Measurements from ENCODE around the gene ABLIM3. TPM values are rescaled to one million over a fixed set of nuclear protein-coding genes. Genes with fewer than 3 reads are reported as not detected.
A peak's percentile ranks its signal among the peaks of the same experiment; 100 is the strongest.

ABLIM3 gene
- total and polyA plus RNA-seq, 2 experiments from 2014 or later = 7.3 to 7.8 TPM

- peaks cover 29% of the 10 kb centered on the region for H3K27me3 ChIP-seq
- no peak overlapping the region for H2AFZ ChIP-seq
- no peaks in the 10 kb centered on the region for H3K79me2 ChIP-seq
- TF ChIP-seq CTCF (IDR thresholded peaks at IDR 0.05; ENCODE audit: poor library complexity) = peak; percentile 12
- TF ChIP-seq EZH2 (IDR thresholded peaks at IDR 0.05; ENCODE audit: borderline replicate concordance) = no peak
- no peaks in the 10 kb centered on the region for H4K20me1 ChIP-seq (ENCODE audit: insufficient read depth, poor library complexity, severe bottlenecking)
- H3K27ac ChIP-seq = no peak overlapping the region
- no peak overlapping the region for H3K4me2 ChIP-seq
- DNase-seq (ENCODE audit: low spot score) = peak; percentile 16
- no peaks in the 10 kb centered on the region for H3K9me2 ChIP-seq (replicated peaks; ENCODE audit: insufficient read depth)
- H3K4me1 ChIP-seq (ENCODE audit: insufficient read depth) = no peaks in the 10 kb centered on the region
- no peak overlapping the region for H3K4me3 ChIP-seq
- WGBS (ENCODE audit: low lambda C conversion rate, missing lambda C conversion rate) = 54% methylated on average over 4 of the region's 4 CpGs
- no peaks in the 10 kb centered on the region for H3K9me3 ChIP-seq (ENCODE audit: low read depth)
- H3K36me3 ChIP-seq (replicated peaks; ENCODE audit: insufficient read depth, low read depth) = no peaks in the 10 kb centered on the region
These were observed 124.3 kb downstream of the ABLIM3 start for GRCh38 chr5:149265597-149265996.

GRCh38 chr5:149267241-149267973 is 126.1 kb downstream of the ABLIM3 start:
- 86% methylated on average over 9 of the region's 9 CpGs for WGBS (ENCODE audit: low lambda C conversion rate, missing lambda C conversion rate)

GRCh38 chr5:149268928-149269557 is 127.8 kb downstream of the ABLIM3 start:
- peak; percentile 75 for DNase-seq (ENCODE audit: low spot score)

More at GRCh38 chr5:149267241-149267973, 126.1 kb downstream of the ABLIM3 start:
- Histone ChIP-seq H3K4me3 (no peak overlapping the region), H3K9me3 (ENCODE audit: low read depth) (no peaks in the 10 kb centered on the region), H3K79me2 (no peaks in the 10 kb centered on the region), H2AFZ (no peak overlapping the region), H3K9me2 (replicated peaks; ENCODE audit: insufficient read depth) (no peaks in the 10 kb centered on the region), H3K27me3 (peaks cover 22% of the 10 kb centered on the region), H4K20me1 (ENCODE audit: insufficient read depth, poor library complexity, severe bottlenecking) (no peaks in the 10 kb centered on the region), H3K4me1 (ENCODE audit: insufficient read depth) (no peaks in the 10 kb centered on the region), H3K27ac (no peak overlapping the region), H3K36me3 (replicated peaks; ENCODE audit: insufficient read depth, low read depth) (no peaks in the 10 kb centered on the region), H3K4me2 (no peak overlapping the region)
- no peak for DNase-seq (ENCODE audit: low spot score)
- TF ChIP-seq EZH2 (IDR thresholded peaks at IDR 0.05; ENCODE audit: borderline replicate concordance) = no peak
- no peak for TF ChIP-seq CTCF (IDR thresholded peaks at IDR 0.05; ENCODE audit: poor library complexity)
- TF ChIP-seq EZH2phosphoT487 (IDR thresholded peaks at IDR 0.05; ENCODE audit: low read depth, severe bottlenecking, unreplicated experiment) = no peak

More at GRCh38 chr5:149268928-149269557, 127.8 kb downstream of the ABLIM3 start:
- TF ChIP-seq CTCF (IDR thresholded peaks at IDR 0.05; ENCODE audit: poor library complexity) = peak; percentile 66
- no peak for TF ChIP-seq EZH2 (IDR thresholded peaks at IDR 0.05; ENCODE audit: borderline replicate concordance)
- TF ChIP-seq EZH2phosphoT487 (IDR thresholded peaks at IDR 0.05; ENCODE audit: low read depth, severe bottlenecking, unreplicated experiment) = no peak
- Histone ChIP-seq H3K4me2 (no peak overlapping the region), H3K9me3 (ENCODE audit: low read depth) (no peaks in the 10 kb centered on the region), H2AFZ (no peak overlapping the region), H3K9me2 (replicated peaks; ENCODE audit: insufficient read depth) (no peaks in the 10 kb centered on the region), H3K79me2 (no peaks in the 10 kb centered on the region), H3K27ac (no peak overlapping the region), H3K27me3 (peaks cover 19% of the 10 kb centered on the region), H3K36me3 (replicated peaks; ENCODE audit: insufficient read depth, low read depth) (no peaks in the 10 kb centered on the region), H4K20me1 (ENCODE audit: insufficient read depth, poor library complexity, severe bottlenecking) (no peaks in the 10 kb centered on the region), H3K4me1 (ENCODE audit: insufficient read depth) (no peaks in the 10 kb centered on the region), H3K4me3 (no peak overlapping the region)
- 39% methylated on average over 6 of the region's 6 CpGs for WGBS (ENCODE audit: low lambda C conversion rate, missing lambda C conversion rate)

Data from hepatocyte (in vitro differentiated cells).